Measurements from ENCODE around the gene MOV10L1.
"Not testable (repeated sequence)": the region's sequence is repeated elsewhere in the genome, so short reads cannot be mapped to it uniquely, and the experiment has no call there.

MOV10L1 gene

GRCh38 chr22:50081426-50082196 lies 8.2 kb upstream of the MOV10L1 start:
- no peak for DNase-seq

DNA sequence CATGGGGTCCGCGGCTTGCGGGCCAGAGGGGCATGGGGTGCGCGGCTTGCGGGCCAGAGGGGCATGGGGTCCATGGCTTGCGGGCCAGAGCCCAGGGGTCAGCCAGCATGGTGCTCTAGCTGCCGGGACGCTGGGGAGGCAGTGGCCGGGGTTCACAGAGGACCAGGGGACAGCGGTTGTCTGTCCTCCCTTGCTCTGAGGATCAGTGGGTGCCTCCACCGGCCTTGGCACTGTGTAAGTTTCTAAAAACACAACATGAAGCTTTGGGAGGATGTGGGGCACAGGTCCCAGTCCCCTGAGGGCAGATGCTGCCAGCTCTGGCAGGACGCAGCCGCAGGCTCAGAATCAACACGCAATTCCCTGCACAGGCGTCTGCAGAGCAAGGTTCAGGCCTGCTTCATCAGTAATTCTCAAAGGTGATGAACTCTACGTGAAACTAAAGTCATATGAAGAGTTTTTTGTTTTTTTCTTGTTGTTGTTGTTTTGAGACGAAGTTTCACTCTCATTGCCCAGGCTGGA lies 7.5 kb upstream of the MOV10L1 start:
- DNase-seq = no peak

- no peak for DNase-seq
These were observed 6.8 kb upstream of the MOV10L1 start for GRCh38 chr22:50082961-50083461.

GRCh38 chr22:50083462-50084079 lies 6.2 kb upstream of the MOV10L1 start:
- no peak for DNase-seq

DNA sequence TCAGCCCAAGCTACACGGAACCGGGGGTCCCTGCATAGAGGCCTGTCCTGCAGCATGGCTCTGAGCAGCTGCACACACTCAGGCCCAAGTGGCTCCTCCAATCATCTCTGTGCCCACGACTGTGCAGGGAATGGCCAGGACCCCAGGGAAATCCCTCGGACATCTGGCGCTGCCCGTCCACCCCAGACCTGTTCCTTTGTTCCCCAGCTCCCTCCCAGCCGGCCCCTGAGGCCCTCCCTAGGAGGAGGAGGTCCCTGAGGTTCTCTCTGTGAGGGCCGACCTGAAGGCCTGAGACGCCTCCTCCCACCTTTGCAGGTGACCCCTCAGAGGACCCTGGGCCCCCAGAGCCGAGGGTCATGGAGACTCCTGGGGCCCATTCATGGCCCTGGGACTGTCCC lies 5.7 kb upstream of the MOV10L1 start:
- no peak for DNase-seq

- no peak for DNase-seq
These were observed 5.2 kb upstream of the MOV10L1 start for GRCh38 chr22:50084614-50085021.

DNA sequence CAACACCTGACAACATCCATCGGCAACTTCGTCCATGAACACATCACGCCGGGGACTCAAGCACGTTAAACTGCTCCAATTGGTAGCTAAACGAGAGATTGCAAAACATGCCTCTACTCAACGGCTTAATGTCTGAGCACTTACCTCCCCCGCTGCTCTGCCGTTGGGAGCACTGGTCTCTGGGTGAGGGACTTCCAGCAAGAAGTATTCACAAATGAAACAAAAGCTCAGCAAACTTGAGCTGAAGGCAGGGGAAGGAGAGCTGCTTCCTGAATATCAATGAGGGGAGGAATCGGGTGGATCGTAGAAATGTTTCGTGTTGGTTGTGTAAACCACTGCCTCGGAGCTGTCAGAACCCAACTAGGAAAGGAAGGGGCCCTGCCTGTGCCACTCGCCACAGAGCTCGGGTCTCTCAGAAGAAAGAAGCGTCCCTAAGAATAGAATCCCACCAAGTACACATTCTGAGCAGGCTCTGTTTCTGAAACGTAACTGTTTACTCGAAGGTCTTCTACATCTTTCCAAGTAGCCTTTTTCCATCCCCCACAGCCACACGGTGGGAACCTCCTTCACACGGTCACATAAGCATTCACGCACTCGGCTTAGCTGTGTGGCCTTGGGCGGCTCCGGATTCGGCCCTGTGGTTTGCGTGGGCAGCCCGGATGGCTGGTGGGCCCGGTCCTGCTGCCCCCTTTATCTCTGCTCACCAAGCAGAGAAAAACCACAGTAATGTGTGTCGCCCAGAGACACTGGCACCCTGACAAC lies 4.4 kb upstream of the MOV10L1 start, which contains the start of gene MLC1:
Gene MLC1 (minus strand): TSS at position 216 of the 762 bp plus-strand sequence. CDS start 524 bp downstream, outside the sequence.
- DNase-seq = no peak

GRCh38 chr22:50086526-50086925 lies 3.3 kb upstream of the MOV10L1 start:
- DNase-seq = no peak

- not testable (repeated sequence) for DNase-seq
These were observed 2.8 kb upstream of the MOV10L1 start for GRCh38 chr22:50086975-50087374.

- no peak for DNase-seq
These were observed 2.2 kb upstream of the MOV10L1 start for GRCh38 chr22:50087646-50088045.

DNA sequence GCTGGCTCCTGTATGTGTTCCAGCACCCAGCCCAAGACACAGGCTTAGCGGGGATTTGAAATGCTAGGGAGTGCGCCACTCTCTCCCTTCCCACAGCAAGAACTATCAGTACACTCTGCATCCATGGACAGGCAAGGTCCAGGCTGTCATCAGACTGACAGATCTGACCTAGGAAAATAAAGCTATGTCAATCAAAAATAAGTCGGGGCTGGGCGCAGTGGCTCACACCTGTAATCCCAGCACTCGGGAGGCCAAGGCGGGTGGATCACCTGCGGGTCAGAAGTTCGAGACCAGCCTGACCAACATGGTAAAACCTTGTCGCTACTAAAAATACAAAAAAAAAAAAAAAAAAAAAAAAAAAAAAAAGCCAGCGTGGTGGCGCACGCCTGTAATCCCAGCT lies 1.7 kb upstream of the MOV10L1 start:
- DNase-seq = no peak

- no peak for DNase-seq
These were observed 575 bp upstream of the MOV10L1 start for GRCh38 chr22:50089231-50089630.

DNA sequence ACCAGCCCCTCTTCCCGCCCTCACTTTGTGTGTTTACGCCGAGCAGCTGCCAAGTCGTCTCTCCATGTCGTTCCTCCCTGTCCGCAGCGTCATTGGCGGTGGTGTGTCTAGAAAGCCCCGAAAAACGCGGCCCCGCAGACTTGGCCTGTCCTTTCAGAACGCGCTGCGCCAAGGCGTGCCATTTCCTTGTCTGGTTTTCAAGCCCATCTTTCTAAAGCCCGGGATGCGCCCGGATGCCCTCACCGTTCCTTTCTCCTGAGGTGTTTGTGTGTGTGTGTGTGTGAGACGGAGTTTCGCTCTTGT lies 557 bp downstream of the MOV10L1 start:
- no peak for DNase-seq

- no peak for DNase-seq
These were observed 1.4 kb downstream of the MOV10L1 start for GRCh38 chr22:50091092-50091768.

DNA sequence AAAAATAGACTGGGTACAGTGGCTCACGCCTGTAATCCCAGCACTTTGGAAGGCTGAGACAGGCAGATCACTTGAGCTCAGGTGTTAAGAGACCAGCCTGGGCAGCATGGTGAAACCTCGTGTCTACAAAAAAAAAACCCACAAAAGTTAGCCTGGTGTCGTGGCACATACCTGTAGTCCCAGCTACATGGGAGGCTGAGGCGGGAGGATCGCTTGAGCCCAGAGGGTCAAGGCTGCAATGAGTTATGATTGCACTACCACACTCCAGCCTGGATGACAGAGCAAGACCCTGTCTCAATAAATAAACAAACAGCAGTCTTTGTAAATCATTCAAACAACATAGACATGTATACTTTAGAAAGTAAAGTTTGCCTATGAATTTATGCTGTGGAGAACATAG lies 2.5 kb downstream of the MOV10L1 start:
- DNase-seq = no peak

GRCh38 chr22:50098052-50098451 lies 8.2 kb downstream of the MOV10L1 start:
- no peak for DNase-seq

DNA sequence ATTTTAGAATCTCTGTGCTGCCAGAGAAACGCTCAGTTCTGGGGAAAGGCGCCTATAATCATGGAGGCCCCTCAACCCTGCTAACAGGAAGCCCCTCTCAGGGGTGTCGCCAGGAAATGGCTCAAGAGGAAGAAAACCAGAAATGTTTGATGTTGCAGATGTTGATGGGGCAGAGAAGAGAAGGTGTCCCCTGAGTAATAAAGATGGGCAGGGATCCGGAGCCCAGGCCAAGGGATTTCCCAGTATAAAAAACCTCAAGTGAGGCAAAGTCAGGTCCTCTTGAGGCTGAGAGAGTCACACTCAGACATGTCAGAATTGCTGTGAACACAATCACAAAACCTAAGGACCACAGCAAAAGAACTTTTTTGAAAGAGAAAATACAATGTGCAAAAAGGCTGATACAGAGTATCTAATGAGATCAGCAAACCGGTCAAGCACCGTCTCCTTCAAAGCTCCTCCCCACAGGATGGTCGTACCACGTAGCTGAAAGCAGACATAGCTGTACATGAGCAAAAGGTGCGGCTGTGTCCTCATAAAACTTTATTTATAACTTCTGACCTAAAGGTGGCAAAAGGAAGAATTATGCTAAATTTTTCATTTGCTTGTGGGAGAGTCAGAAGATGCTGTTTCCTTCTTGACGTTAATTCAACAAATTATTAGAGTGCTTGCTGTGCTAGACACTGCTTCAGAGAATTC lies 12.2 kb downstream of the MOV10L1 start:
- DNase-seq = no peak

DNA sequence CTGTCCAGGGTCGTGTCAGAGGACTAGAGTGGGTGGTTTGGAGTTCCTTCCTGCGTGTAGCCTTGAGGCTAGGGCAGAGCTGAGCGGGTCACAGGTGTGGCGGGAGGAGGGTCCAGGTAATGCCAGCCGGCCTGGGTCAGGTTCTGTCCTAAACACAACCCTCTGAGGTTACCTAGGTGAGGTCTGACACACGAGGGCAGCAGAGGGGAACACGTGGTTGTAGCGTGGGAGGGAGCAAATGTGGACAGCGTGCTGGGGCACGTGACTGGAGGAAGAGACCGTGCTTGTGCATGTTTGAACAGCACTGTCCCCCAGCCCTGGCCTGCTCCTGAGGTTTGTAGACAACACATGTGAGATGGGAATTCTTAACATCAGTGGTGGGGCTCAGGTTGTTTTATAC lies 13.1 kb downstream of the MOV10L1 start:
- DNase-seq = no peak

DNA sequence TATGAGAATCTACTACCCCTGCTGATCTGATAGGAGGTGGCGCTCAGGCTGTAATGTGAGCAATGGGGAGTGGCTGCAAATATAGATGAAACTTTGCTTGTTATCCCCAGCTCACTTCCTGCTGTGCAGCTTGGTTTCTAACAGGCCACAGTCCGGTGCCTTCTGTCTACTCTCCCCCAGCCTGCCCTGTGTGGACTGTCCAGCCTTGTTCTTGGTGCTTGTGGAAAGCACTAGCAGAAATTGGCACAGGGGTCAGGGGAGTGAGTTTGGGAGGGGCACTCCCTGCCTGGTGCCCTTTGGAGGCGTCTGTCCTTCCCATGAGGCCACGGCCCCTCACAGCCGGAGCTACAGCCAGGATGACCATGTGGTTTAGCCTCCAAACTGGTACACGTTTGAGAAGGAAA lies 14.3 kb downstream of the MOV10L1 start:
- no peak for DNase-seq

DNA sequence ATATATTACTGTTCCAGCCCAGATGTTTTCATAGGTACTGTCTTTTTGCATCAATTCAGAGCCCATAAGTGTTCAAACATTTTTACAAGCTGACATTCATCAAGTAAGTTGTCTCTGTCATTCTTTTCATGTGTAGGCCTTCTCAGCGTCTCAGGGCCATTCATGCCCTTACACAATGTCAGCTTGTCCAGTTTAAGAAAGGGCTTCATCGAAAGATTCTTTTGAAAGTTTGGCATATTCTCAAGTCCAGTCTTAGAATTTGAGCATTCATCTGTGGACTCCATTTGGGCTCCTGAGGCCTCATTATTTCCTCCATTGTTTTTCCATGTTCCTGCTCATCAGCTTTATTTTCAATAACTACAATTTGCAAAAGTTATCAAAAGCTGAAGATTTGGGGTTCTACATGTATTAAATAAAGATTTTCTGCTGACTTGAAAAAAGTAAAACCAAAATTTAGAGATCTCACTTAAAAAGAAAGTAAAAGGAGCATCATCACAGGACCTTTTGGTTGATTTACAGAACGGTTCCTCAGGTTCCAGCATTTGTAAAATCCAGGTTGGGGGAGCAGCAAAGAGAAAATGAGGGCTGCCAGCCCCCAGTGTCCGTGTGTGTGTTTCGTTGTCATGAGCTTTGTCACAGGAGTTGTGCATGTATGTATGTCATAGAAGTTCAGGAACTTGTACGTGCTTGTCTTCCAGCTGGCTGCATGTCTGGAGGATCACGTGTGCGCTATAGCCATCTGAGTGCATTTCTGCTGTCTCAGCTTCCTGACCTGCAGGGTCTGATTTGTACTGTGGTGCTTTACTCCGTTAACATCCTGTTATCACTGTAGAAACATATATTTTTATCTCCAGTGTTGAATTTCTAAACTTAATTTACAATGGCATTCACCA lies 15.6 kb downstream of the MOV10L1 start:
- no peak for DNase-seq

GRCh38 chr22:50107529-50107928 lies 17.7 kb downstream of the MOV10L1 start:
- DNase-seq = no peak
